ENCODE results near the gene RABEP1.
A peak's percentile ranks its signal among the peaks of the same experiment; 100 is the strongest.
"Not testable (repeated sequence)": the region's sequence is repeated elsewhere in the genome, so short reads cannot be mapped to it uniquely, and the experiment has no call there.

Gene RABEP1, protein sequence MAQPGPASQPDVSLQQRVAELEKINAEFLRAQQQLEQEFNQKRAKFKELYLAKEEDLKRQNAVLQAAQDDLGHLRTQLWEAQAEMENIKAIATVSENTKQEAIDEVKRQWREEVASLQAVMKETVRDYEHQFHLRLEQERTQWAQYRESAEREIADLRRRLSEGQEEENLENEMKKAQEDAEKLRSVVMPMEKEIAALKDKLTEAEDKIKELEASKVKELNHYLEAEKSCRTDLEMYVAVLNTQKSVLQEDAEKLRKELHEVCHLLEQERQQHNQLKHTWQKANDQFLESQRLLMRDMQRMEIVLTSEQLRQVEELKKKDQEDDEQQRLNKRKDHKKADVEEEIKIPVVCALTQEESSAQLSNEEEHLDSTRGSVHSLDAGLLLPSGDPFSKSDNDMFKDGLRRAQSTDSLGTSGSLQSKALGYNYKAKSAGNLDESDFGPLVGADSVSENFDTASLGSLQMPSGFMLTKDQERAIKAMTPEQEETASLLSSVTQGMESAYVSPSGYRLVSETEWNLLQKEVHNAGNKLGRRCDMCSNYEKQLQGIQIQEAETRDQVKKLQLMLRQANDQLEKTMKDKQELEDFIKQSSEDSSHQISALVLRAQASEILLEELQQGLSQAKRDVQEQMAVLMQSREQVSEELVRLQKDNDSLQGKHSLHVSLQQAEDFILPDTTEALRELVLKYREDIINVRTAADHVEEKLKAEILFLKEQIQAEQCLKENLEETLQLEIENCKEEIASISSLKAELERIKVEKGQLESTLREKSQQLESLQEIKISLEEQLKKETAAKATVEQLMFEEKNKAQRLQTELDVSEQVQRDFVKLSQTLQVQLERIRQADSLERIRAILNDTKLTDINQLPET

DNA sequence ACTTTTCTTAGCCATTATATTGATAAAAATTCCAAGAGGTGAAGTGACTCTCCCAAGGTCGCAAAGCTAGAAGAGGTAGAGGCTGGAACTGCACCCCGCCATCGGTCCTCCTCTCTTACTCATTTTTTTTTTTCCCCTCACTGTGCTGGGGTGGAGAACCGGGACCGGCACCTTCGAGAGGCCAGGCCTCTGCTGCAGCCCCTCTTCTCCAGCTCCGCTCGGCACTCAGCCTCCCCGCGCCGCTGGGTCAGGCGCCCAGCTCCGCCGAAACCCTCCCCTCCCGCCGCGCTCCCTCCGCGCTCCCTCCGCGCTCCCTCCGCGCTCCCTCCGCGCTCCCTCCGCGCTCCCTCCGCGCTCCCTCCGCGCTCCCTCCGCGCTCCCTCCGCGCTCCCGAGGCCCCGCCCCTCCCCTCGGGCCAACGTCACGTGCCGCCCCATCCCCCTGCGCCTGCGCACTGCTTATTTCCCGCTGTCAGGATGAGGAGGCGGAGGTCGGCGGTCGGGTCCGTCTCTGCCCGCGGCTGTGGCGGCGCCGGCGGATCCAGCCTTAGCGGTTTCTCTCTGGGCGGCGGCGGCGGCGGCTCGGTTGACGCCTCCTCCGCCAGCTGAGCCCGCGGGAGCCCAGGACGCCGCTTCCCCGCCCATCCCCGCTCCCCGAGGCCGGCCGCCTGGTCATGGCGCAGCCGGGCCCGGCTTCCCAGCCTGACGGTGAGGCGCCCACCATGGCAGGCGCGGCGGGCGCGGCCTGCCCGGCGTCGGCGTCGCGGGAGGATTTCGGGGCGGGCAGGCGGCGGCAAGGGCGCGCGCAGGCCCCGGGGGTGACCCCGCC, at the start of gene RABEP1:
Gene RABEP1 (plus strand): TSS at position 471 of the 828 bp plus-strand sequence. CDS start 203 bp downstream, at position 674.
- DNase-seq (ENCODE audit: low spot score): peak; percentile 83

DNA sequence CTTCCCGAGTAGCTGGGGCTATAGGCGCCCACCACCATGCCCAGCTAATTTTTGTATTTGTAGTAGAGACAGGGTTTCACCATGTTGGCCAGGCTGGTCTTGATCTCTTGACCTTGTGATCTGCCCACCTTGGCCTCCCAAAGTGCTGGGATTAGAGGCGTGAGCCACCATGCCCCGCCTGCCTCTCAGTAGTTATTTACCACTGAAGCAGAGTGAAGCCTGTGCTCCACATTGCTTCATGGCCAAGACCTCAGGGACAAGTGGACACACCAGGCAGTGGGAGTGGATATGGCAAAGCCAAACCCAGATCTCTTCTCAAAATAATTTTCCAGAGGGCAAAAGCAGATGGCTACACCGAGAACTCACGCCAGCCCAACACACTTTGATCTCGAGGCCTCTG, 48.6 kb upstream of the RABEP1 start:
- DNase-seq (ENCODE audit: low spot score): not testable (repeated sequence)

DNA sequence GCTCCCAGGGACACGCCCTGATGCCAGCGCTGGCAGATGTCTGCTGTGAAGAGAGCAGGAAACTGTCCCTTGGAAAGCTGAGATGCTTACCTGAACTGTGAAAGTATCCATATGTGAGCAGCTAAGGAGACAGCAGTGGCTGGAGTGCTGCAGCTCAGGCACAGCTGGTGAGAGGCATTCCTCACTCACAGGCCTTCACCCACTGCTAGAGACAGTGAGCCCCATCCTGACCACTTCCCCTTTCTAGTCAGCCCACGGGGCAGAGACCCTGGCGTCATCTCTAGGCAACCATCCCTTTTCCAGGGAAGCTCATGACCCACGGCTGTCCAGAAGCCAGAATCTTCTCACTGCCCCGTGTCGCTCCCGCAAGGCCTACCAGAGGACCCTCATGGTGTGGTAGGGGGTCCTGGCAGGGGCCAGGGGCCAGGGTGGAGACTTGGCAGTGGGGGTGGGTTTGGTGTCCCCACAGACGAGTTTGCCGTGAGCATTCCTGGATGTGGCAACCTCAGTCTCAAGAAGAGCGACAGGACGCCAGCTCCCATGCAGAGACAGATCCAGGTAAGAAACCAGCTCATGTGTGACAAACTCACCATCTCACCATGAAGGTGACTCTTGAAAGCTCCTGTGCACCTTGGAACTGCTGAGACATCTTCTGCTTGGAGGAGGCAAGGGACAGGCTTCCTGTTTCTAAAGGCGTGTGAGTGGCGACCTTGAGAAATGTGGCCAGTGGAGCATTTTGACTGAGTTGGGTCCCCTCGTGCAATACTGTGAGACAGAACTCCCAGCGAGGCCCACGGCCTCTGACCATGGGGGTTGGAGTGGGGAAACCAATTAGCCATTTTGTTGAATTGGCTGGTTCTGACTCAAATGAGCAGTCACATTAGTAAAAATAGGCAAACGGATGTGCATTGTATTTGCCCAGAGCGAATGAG, 47.2 kb upstream of the RABEP1 start, which contains the start of gene SCIMP:
Gene SCIMP (minus strand): TSS at position 216 of the 932 bp plus-strand sequence. CDS start 105 bp downstream, at position 111.
- DNase-seq (ENCODE audit: low spot score): no peak

DNA sequence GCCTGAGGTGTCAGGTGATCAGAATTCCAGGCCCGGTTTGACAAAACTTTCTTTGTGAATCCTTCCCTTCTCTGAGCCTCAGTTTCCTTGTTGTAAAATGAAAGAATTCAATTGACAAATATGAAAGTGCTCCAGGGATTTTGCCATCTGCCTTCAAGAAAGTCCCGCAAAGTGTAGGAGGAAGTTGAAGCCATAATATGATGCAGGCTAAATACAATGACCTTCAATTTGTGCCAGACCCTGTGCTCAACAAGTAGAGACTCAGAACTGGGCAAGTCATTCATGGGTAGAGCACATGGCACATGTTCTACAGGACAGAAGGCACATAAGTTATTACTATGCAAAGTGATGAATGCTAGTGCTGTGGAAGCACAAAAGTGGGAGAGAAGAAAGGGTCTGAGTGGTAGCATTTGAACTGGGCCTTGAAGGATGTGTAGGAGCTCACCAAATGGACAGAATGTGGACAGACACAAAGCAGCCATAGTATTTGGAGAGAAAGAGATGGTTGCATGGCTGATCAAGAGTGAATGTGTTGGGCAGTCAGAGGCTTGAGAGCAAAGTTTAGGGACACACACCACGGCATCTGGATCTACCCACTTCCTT, 45.0 kb upstream of the RABEP1 start:
- no peak for DNase-seq (ENCODE audit: low spot score)

DNA sequence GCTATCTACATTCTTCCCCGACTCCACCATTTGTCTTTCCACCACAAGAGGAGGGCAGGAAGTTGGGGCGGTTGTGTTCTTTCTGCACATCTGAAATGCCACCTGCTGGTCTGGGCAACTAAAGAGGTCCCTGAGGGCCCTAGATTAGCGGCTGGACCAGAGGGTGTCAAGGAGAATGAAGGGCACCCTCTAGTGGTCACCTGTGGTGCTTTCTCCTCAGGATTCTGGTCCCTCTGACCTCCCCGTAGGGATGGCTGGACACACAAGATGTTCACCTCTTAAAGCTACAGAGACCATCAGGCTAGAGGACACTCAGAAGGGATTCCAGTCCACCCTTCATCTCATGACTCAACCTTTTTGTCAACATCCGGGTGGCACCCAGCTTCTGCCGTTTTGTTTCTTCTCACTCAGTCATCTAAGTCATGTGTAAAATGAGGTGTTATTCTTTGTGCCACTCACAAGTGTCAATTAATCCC, 44.5 kb upstream of the RABEP1 start:
- DNase-seq (ENCODE audit: low spot score): peak; percentile 60

DNA sequence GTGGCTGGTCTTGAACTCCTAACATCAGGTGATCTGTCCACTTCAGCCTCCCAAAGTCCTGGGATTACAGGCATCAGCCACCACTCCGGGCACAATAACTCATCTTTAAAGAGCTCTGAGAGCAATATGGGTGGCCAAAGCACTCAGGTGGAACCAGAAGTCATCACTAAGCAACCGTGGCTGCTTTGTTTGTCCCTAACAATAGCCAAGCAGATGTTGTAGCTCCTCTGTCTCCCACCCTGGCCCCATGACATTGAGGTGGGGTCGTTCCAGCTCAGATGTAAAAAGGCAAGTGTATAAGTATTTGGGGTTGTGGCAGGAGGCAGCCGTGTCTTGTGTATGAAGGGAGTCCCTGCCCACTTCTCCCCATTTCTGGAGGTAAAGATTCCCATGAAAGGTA, 43.8 kb upstream of the RABEP1 start:
- no peak for DNase-seq (ENCODE audit: low spot score)

DNA sequence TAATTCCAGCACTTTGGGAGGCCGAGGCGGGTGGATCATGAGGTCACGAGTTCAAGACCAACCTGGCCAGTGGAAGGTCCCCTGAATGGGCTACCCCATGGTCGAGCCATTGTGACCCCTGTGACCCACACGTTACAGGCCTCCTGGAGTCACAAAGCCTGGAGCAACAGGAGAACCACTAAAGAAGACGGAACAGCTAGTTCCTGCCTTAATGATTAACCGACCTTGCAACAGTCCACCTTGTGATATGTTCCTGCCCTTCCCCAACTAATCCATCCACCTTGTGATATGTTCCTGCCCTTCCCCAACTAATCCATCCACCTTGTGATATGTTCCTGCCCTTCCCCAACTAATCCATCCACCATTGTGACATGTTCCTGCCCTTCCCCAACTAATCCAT, 42.3 kb upstream of the RABEP1 start:
- DNase-seq (ENCODE audit: low spot score): not testable (repeated sequence)

DNA sequence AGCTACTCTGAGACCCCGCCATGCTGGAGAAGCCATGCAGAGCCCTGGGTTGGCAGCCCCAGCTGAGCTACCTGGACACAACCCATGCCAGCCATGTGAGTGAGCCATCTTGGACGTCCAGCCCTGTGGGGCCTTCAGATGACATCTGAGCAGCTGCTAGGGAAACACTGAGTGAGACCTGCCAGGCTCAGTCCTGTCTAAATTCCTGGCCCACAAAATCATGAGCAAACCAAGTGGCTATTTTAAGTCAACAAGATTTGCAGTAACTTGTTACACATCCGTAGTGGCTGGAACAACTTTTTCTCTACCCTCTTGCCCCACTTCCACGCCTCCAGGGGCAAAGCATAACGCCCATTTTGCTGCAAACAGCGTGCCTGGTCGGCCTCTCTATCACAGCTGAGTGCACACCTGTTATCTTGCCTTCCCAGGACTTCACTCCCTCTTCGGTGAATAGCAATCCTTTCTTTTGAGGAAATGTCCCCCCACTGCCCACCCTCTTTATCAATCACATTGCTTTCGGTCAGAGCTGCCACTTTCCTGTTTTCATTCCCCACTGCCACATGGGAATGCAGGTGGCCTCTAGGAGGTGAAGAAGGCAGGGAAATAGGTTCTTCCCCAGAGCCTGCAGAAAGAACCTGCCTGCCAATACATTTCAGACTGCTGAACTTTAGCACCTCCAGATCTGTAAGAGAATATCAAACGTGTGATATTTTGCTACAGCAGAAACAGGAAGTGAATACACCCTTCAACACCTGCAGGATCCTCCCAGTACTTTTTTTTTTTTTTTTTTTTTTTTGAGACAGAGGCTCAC, 40.0 kb upstream of the RABEP1 start:
- no peak for DNase-seq (ENCODE audit: low spot score)

DNA sequence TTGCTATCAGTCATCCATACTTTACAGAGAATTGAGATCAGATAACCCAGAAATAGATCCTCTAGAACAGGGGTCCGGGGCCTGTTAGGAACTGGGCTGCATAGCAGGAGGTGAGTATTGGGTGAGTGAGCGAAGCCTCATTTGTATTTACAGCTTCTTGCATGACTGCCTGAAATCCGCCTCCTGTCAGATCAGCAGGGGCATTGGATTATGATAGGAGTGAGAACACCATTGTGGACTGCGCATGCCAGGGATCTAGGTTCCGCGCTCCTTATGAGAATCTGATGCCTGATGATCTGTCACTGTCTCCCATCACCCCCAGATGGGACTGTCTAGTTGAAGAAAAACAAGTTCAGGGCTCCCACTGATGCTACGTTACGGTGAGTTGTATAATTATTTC, 34.5 kb upstream of the RABEP1 start:
- DNase-seq (ENCODE audit: low spot score): no peak

DNA sequence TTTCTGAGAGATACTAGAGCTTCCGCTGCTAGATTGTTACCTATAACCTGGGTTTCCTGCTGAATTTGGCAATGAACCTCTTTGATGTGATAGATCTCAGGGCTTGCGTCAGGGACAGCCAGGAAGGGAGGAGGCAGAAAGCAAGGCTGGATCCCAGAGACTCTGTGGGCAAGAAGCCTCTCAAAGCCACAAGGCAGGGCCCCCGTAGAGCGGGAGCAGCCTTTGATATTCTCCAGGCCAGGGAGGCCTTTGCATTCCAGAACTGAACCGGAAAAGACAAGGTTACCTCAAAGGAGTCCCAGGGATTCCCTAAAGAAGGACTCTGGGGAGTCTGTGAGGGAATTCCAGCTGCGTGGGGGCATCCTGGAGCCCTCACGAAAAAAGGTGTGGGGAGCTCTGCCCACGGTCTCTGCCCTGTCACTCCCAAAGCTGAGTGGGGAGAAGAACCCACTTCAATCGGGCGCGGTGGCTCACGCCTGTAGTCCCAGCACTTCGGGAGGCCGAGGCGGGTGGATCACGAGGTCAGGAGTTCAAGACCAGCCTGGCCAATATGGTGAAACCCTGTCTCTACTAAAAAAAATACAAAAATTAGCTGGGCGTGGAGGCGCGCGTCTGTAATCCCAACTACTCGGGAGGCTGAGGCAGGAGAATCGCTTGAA, 33.1 kb upstream of the RABEP1 start:
- DNase-seq (ENCODE audit: low spot score): no peak

DNA sequence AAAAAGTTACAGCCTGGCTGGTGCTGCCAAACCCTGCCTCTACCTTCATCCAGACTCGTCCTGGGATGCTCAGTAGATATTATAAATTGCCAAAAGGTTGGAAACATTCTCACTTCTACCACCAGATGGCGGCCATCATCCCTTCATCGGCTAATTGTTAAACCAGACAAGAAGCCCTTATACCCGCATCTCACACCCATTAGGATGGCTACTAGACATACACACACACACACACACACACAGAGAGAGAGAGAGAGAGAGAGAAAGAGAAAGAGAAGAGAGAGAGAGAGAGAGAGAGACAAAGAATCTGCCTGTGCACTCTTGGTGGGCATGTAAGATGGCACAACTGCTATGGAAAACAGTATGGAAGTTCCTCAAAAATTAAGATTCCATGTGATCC, 32.5 kb upstream of the RABEP1 start:
- DNase-seq (ENCODE audit: low spot score): peak; percentile 84

DNA sequence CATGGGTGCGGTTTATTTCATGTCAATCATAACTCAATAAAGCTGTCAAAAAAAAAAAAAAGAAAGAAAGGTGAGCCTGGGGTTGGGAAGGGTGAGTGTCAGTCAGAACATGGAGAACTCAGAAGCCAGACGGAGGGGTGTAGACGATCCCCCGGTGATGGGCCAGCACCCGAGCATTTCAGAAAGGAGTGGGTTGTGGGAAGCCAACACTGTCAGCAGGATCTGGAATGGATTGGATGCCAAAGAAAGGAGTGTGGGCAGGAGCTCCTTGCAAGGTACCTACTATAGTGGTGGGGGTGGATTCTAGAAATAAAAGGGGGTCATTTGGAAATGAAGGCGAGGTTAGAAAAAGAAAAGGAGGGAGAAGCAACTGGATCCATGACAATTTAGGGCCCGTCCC, 27.7 kb upstream of the RABEP1 start:
- DNase-seq (ENCODE audit: low spot score): no peak

DNA sequence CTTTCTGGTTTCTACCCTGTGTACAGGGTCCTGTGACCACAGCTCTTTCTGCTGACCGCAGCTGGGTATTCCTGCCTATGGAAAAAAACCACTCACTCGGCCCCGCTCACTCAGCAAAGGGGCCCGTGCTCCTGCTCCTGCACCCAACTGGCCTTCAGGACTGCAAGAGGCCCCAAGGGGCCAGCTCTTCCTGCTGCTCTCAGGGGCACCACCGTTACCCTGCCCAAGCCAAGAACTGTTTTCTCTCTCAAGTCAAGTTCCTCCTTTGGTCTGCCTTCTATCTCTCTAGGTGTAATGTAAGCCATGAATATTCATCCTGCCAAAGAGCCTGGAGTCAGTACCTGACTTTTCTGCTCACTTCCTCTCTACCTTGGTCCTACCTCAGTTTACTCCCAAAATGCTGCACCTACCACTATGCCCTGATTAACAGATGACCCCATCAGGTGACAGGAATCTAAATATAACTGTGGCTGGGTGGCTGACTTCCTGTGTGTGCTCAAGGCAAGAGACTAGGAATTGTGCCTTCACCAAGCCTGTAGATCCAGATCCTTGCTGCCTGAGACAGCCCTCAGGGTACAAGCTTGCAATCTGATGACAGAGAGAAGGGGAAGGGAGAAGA, 27.1 kb upstream of the RABEP1 start:
- DNase-seq (ENCODE audit: low spot score): no peak

DNA sequence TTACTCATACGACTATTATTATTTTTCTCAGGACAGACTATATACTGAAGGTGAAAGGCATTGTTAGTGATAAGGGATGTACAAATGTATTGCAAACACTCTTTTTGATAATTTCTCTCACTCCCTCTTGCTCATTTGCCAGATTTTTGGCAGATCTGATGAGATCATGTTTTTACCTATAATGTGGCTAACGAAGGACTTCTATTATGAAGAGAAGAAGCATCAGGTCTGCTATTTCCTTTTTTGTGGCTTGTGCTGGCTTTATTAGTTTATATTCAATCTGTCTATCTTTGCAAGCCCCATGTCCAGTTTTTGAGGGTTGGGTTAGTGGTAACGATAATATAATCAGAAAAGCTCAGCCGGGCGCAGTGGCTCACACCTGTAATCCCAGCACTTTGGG, 25.0 kb upstream of the RABEP1 start:
- DNase-seq (ENCODE audit: low spot score): no peak

DNA sequence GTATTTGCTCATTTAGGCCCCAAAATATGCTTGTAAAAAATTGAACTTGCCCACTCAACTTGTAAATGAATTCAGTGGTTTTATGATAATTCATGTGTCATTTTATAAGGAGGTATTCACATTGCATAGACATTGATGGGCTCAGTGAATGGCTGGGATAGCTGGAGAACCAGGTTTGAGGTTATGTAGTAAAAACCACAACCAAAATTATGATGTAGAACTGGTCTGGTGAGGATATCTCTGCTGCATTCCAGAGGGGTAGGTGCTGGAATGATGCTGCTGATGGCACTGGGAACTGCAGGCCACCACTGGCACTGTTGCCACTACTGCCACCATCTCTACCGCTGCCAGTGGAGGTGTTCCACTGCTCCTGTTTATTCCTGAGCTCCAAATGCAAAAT, 21.5 kb upstream of the RABEP1 start:
- no peak for DNase-seq (ENCODE audit: low spot score)

DNA sequence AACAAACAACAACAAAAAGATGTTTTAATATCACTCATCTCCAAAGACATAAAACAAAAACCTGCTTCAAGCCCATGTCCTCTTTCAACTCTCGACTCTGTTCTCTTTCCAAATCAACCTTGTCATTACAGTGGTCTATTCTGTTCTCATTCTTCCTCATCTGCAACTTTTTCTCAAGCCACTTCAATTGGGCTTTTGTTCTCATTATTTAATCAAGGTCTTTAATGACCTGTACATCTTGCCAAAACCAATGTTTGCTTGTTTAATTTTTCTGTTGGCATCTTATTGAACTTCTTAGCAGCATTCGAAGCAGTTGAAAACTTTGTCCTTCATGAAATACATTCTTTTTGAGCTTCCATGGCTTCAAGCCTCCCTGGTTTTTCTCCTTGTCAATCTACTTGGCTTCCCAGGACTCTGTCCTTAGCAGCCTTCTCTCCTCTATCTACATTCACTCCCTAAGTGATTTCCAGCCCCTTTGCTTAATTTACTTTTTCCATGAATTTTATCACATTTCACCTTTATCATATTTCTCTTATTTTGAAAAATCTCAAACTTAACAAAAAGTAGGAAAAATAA, 19.6 kb upstream of the RABEP1 start:
- DNase-seq (ENCODE audit: low spot score): no peak

DNA sequence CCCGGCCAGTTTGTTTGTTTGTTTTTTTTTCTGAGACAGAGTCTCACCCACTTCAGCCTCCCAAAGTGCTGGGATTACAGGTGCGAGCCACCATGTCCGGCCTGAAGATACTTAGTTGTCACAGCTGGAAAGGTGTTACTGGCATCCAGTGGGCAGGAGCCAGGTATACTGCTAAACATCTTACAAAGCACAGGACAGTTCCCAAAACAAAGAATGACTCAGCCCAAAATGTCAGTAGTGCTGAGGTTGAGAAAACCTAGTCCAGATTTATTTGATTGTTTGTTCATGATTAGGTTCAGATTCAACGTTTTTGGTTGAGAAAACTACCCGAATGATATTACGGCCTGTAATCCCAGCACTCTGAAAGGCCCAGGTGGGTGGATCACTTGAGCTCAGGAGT, 18.6 kb upstream of the RABEP1 start:
- DNase-seq (ENCODE audit: low spot score): no peak

DNA sequence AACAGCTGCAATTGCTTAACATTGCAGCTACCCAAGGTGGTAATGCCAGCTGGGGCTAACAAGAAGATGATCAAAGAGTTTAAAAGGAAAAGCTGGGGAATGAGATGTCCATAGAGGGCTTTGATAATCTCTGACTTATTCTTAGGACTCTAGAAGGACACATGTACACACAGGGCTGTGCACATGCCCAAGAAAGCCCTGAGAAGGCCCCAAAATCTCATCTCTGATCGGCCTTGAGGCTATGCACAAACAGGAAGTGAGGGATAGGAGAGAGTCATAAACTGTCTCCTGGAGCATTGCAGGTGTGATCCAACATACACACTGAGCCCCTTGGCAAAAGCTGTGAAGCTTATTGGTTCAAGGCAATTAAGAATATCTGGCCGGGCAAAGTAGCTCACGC, 17.2 kb upstream of the RABEP1 start:
- no peak for DNase-seq (ENCODE audit: low spot score)
